ENCODE measurements around the gene TMEM132A.

Gene TMEM132A

DNA sequence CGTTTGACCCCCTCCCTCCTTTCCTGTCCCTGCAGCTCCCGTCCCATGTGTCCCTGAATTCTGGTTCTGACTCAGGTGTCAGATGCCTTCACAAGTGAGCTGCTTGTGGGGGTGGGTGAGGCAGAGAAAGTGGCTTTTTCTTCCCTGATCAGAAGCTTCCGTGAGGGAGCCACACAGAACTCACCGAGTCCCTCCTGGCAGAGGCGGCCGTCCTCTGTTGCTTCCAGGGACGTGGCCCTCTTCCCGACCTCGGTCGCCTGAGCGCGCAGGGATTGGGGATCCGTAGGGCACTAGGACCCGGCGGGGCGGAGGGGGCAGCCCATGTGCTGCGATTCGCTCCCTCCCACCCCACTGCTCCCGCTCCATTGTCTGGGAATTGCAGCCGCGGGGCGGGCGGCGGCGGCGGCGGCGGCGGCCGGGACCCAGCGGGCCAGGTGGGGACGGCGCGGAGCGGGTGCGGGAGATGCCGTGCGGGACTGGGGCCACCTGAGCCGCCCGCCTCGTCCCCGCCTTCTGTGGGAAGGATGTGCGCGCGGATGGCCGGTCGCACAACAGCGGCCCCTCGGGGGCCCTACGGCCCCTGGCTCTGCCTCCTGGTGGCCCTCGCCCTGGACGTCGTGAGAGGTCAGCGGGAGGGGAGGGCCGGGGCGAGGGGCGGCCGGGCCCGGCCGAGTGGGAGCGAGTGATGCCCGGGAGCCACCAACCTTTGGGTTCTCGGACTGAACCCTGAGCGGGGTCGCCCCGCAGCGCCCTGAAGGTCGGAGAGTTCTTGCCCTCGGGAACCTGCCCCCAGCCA is at the start of gene TMEM132A:
Gene TMEM132A, plus strand, starts transcription at position 351 of the 796 bp plus-strand sequence. Its CDS starts 174 bp downstream, at position 525.
- DNase-seq (ENCODE audit: low spot score), result peak; percentile 94

DNA sequence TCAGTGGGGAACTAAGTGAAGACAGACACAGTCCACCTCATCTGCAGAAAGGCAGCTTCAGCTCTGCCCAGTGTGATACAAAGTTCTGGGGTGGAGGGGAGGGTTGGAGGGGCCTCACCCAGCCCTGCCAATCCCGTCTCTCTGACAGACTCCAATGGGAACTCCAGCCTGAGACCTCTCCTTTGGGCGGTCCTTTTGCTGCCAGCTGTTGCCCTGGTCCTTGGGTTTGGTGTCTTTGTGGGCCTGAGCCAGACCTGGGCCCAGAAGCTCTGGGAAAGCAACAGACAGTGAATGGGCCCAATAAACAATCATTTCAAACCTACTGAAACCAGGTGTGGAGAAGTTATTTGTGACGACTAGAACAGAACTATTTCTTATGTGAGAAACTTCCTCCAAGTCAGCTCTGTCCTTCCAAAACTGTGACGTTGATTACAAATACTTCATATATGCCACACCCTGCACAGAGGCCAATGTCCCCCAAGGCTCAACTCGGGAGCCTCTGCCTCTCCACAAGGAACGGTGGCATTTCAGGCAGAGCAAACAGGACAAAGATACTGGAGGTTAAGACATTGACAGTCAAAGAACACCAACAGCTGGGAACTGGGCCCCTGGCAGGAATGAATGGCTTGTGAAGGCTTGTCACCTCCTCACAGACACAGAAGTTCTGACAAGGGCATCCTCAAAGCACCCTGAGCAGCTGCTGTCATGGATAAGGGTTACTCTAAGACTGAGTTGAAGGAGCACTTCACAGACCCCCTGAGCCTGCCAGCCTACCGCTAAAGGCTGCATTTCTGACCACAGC is 48.7 kb upstream of the TMEM132A start:
- no peak for DNase-seq (ENCODE audit: low spot score)

GRCh38 chr11:60876168-60876485 is 48.1 kb upstream of the TMEM132A start:
- no peak for DNase-seq (ENCODE audit: low spot score)

DNA sequence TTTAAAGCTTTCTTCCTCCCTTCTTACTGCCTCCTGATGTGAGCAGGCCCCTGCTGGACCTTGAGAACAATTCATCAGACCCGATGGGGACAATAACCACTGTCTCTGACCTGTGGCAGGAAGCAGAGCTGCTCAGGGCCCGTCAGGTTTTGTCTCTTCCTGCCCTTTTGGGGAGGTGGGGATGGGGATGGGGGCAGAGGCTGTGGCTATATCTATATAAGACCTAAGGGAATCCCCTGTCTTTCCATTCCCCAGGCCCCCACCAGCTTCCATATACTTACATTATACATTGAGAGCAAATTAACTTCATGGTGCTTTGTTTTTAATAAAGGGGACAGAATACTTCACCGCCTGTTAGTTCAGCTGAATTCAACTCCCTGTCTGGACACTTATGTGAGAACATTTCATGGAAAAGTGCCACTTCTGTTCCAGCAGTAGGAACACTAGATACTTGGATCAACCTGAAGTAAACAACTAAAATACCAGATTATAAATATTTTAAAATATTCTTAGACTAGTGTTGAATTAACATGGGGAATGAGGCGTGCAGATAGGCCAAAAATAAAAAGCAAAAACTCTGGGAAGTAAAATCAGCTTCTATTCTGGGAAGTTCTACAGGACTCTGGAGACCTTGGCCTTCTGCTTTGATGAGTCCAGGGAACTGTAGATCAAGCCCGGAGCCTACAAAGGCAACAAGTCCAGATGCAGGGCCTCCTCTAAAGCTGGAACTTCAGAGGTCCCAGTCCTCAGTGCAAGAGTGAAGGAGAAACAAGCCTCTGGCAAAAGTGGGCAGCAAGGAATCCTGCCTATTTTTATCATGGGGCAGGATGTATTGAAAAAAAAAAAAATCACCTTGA is 45.8 kb upstream of the TMEM132A start:
- DNase-seq (ENCODE audit: low spot score), result no peak

DNA sequence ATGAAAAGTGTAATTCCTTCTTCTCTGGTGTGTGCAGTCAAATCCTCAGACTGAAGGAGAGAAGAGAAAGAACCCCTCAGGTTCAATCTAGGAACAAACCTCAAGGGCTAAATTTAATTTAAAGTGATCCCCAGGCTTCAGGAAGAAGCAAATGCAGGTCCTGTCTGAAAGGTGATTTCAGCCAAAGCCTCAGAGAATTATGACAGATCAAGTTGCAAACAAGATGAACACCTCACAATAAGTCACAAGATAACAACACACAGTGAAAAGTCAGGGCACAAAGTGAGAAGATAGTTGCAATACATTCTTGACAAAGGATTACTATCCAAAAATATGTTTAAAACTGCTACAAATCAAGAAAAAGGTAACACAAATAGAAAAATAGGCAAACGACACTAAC is 45.2 kb upstream of the TMEM132A start:
- no peak for DNase-seq (ENCODE audit: low spot score)

DNA sequence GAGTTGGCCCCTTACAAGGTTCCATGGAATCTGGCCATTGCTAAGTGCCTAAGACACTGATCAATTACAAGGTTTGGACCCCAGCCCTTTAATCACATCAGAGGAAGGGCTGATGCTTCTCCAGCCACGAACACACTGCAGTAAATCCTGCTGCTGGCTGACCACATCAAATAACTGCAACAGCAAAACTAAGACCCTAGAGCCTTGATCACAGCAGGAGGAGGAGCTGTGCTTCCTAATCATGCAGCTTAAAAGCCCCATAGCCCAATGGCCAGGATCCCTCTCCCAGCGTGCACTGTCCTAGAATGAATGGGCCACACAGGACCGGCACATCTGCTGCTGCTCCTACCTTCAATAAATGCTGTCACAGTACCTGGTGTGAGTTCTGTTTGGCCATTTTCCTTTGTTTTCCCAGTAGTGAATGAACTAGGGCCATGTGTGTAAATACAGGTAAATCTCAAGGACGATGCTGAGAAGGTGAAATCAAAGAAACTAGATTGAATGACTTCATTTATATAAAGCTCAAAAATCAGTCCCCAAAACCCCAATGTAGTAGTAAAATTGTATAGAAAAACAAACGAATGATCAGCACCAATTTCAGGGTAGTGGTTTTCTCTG is 44.2 kb upstream of the TMEM132A start:
- DNase-seq (ENCODE audit: low spot score), result no peak

- DNase-seq (ENCODE audit: low spot score), result no peak
Observed at GRCh38 chr11:60880643-60881282, 43.5 kb upstream of the TMEM132A start.

DNA sequence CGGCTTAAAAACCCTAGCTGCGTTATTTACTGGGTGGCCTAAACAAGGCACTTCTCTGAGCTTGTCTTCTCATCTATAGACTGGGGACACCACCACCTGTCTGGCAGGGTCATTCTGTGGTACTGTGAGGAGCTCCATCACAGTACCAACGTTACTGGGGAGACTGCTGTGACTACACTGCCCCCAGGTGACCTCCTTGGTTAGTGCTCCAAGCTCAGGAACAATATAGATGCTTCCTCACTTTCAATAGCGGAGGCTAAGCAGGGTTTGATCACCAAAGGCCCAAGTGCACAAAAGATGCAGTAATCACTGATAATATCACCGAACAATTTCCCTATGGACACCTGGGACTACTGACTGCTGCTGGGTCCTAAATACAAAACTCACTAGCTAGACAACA is 36.7 kb upstream of the TMEM132A start:
- DNase-seq (ENCODE audit: low spot score), result peak; percentile 69

DNA sequence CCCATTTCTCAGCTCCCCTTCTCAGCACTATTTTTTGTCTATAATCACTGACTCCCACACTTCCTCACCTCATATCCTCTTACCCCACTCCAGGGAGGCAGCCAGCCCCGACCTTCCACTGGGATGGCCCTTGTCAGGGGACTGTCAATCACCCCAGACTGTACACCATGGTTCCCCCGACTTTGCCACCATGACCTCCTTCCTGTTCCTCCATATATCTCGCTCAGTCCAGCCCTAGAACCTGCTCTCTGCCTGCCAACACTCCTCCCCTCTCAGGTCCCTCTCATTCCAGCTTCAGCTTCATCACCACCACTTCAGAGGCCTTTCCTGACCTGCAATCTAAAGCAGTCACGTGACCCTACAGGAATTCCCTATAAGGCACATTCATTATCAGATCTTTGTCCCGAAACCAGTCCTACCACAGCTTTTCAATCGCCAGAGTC is 34.4 kb upstream of the TMEM132A start:
- no peak for DNase-seq (ENCODE audit: low spot score)

- DNase-seq (ENCODE audit: low spot score), result no peak
Observed at GRCh38 chr11:60890696-60891095, 33.6 kb upstream of the TMEM132A start.

DNA sequence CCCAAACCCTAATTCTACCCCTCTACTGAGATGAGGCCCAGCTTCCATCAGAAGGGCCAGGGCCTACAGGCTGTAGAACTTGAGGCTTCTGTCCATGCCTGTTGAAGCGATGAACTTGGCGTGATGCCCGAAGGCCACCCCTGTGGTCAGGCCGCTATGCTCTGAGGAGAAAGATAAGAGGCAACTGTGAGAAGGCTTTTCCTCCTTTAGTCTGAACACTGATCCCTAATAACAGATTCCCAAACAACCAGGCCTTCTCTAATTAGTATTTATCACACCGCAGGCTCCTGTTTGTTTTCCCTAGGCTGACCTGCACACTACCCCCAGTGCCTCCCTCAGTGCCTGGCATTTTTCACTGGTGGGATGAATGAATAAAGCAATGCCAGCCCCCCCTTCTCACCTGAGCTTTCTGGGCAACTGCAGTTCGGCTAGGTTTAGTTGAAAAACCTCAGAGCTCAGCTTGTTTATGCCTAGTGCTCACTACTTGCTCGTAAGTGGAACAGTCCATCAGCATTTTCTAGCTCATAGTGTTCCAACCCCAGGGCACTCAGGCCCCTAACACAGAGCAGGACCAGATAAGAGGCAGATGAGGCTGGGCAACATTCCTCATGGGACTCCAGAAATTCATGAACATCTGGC is 33.0 kb upstream of the TMEM132A start:
- DNase-seq (ENCODE audit: low spot score), result no peak

DNA sequence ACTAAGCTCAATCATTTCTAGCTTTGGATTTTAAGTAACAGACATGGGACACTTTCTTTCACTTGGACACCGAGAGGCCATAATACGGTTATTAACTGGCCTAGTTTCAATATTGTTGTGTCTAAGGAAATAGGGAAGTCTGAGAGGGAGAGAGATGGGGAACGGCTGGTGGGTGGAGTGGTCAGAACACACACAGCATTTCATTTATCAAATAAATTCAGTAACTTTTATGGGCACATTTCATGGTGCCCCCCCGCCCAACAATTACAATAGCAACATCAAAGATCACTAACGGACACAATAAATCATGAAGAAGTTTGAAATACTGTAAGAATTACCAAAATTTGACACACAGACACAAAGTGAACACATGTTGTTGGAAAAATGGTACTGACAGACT is 28.6 kb upstream of the TMEM132A start:
- no peak for DNase-seq (ENCODE audit: low spot score)

GRCh38 chr11:60897496-60897895 is 26.8 kb upstream of the TMEM132A start:
- no peak for DNase-seq (ENCODE audit: low spot score)

GRCh38 chr11:60899046-60899936 is 25.0 kb upstream of the TMEM132A start:
- peak; percentile 78 for DNase-seq (ENCODE audit: low spot score)

DNA sequence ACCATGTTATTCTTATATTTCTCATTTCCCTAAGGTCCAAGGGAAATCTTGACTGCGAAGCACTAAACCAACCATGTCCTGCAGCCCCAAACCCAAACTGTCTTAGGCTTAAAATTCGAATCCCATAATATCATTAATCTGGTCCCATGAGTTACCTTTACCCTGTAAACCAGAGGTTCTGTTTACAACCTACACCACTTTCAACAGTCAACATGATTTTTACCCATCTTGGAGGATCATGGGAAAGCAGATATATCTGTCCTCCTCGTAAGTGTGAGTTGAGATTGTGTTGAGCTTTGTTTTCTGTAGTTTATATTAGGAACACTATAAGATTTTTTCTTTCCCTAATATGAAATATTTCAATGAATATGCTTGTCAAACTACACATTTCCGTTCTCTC is 24.3 kb upstream of the TMEM132A start:
- no peak for DNase-seq (ENCODE audit: low spot score)

GRCh38 chr11:60900673-60901404 is 23.4 kb upstream of the TMEM132A start:
- DNase-seq (ENCODE audit: low spot score), result no peak

DNA sequence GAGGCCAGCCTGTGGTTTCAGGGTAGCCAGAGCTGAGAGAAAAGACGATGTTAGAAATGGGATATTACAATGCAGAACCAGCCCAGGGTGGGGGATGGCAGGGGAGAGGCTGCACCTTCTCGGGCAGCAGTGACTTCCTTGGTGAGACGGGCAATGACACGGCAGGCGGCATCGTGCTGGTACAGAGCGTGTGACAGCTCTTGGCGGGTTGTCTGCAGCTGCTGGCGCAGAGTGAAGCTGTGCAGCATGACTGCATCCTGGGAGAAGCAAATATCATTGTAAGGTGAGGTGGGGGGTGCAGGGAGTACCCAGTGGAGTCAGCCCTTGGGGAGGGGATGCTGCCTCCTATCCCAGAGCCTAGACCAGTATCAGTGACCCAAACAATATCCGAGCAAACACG is 21.6 kb upstream of the TMEM132A start:
- no peak for DNase-seq (ENCODE audit: low spot score)

DNA sequence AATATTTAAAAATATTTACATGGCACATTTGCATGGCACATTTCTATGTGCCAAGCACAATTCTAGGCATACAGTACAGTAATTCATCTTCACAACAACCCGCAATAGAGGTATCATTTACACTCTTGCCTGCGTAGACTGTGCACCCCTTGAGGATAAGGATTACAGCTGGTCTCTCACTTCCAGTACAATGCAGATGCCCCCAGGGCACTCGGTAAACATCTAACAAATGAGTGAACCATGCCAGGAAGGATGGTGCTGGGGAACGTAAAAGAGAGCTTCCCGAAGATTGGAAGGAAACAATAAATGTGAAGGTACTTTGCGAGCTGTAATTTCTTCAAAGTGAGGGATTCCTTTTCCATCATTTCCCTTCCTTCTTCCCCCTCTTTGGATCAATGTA is 19.2 kb upstream of the TMEM132A start:
- DNase-seq (ENCODE audit: low spot score), result no peak

DNA sequence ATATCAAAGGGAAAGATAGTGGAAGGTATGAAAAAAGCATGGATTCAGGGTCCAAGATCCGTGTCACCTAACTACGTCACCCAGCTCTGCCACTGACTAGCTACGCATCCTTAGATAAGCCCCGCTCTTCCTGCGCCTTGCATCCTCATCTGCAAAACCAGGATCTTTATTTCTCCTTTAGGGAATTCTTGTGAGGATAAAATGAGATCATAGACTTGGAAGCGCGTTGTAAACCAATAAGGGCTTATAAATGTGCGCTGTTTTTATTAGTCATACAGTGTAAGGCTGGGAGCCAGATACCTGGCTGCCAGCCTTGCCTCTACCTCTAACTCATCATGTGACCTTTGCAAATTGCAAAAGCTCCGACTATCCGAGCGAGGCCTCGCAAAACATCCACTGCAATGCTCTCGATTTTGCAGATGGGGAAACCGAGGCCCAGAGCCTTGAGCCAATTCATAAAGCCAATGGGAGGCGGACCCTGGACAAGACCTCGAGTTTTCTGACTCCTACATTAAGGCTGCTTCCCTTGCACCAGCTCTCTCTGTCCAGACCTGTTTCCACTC is 18.6 kb upstream of the TMEM132A start:
- DNase-seq (ENCODE audit: low spot score), result no peak

Measured in AG20443 (cell line).